Aorta (tissue), 5 donors: ENCODE results near the gene VEGFB. TPM values are rescaled to one million over a fixed set of nuclear protein-coding genes. Genes with fewer than 3 reads are reported as not detected.
A peak's percentile ranks its signal among the peaks of the same experiment; 100 is the strongest.

Source experiments
- ATAC-seq: fragments of 200-7000 bp; cut with Tn5 transposase; one replicate; pipeline ENCODE4 v1.9.1; 2022; ENCODE audit warnings: moderate library complexity; ENCODE audit not compliant: low FRiP score
- DNase-seq, 2 donors: peaks; one replicate each; pipeline ENCODE4 v3.0.0-alpha.2; 2020
- H3K27ac ChIP-seq, 2 donors: one replicate each; pipeline ENCODE4 v1.5.1; 2013; ENCODE audit warnings: low read length in 2 of 2, mild to moderate bottlenecking in 2 of 2, moderate library complexity in 2 of 2, control low read depth in 1 of 2, inconsistent platforms in 1 of 2, low read depth in 1 of 2
- H3K27me3 ChIP-seq, 2 donors: one replicate each; pipeline ENCODE4 v1.6.1; 2013; ENCODE audit warnings: control low read depth in 1 of 2, low read length in 1 of 2, mild to moderate bottlenecking in 1 of 2, moderate library complexity in 1 of 2; ENCODE audit not compliant: insufficient read depth in 2 of 2, control insufficient read depth in 1 of 2
- H3K36me3 ChIP-seq, 2 donors: one replicate each; pipeline ENCODE4 v1.6.1; 2013; ENCODE audit warnings: control low read depth in 1 of 2, low read length in 1 of 2, mild to moderate bottlenecking in 1 of 2; ENCODE audit not compliant: insufficient read depth in 2 of 2, control insufficient read depth in 1 of 2
- H3K4me1 ChIP-seq, 2 donors: one replicate each; pipeline ENCODE4 v1.6.1; 2013; ENCODE audit warnings: low read length in 2 of 2, control low read depth in 1 of 2, mild to moderate bottlenecking in 1 of 2, moderate library complexity in 1 of 2; ENCODE audit not compliant: insufficient read depth in 2 of 2, control insufficient read depth in 1 of 2
- H3K4me3 ChIP-seq, 2 donors: one replicate each; pipeline ENCODE4 v1.5.1; 2013; ENCODE audit warnings: low read length in 2 of 2, control low read depth in 1 of 2, mild to moderate bottlenecking in 1 of 2
- H3K9me3 ChIP-seq: one replicate; pipeline ENCODE4 v1.6.1; 2013; ENCODE audit warnings: mild to moderate bottlenecking, low read length; ENCODE audit not compliant: control insufficient read depth
- WGBS, 2 donors: extraction: QIAGEN DNeasy Blood & Tissue Kit; methylation state at CpG; one replicate each; pipeline ENCODE4 v1.1.7; 2013; 5-methylcytosine and 5-hydroxymethylcytosine counted together
- intact Hi-C, 2 donors: fragments of 100-400 bp; cut with DNase I; formaldehyde crosslinking; loops; one replicate each; pipeline versions ENCODE4 v1.14.2 to v1.15.0; 2022
- polyA plus RNA-seq, 2 donors: library from polyadenylated mRNA; stranded (reverse); fragments of 200-250 nt; gene quantifications; one replicate each; pipeline ENCODE4 v1.2.3, GENCODE V29; 2013
- total RNA-seq, 2 donors: library from RNA; stranded (reverse); fragmentation: NEBNext Ultra II Directional; extraction: Animal tissue kit (Norgen Biotek cat#: 25700); gene quantifications; one replicate each; pipeline ENCODE4 v1.2.1, GENCODE V29; 2021
- donor health status: healthy with polysubstance abuse.
- donor health status: Bipolar disorder and iron deficiency.
- donor health status: DM: no; HTN: no; CAD: no.
- donor health status: DM: no; HTN: no; CAD: no.
- donor health status: DM: yes; HTN: yes; CAD: no.

The VEGFB gene
- total and polyA plus RNA-seq, 4 donors: 131 to 208 (median 198) TPM

DNA sequence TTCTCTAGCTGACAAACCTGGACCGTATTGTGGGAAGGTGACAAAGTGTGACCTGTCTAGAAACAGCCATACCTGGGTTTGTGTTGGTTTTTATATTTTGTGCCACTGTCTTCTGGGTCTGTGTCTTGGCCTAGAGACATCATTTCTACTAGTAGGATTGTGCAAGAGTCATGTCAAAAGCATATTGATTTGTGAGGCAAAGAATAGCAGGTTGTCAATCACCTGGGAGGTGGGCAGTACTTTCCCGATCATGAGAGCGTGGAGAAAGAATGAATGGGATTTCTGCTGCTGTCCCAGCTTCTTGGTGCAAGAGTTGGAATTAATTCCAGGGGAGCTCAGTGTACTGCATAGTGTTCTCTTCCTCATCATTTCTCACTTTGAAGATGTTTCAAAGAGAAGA, 32.8 kb upstream of the VEGFB start:
- H3K36me3 ChIP-seq: peaks cover 10 to 17% of the 10 kb centered on the region in 2 donors
- ATAC-seq: no peak
- no peaks in the 10 kb centered on the region for H3K9me3 ChIP-seq
- H3K27me3 ChIP-seq: no peaks in the 10 kb centered on the region
- H3K4me3 ChIP-seq: no peak overlapping the region
- no peak overlapping the region for H3K27ac ChIP-seq
- no peaks in the 10 kb centered on the region for H3K4me1 ChIP-seq
- no peak for DNase-seq
- intact Hi-C loops: loop anchor here in 1 of 2 donors (5.0 kb wide), 1 partner anchor 101 kb away; the partner anchor contains the start of gene CATSPERZ
- 70 to 73% methylated on average over 3 of the region's 3 CpGs for WGBS, 2 donors

DNA sequence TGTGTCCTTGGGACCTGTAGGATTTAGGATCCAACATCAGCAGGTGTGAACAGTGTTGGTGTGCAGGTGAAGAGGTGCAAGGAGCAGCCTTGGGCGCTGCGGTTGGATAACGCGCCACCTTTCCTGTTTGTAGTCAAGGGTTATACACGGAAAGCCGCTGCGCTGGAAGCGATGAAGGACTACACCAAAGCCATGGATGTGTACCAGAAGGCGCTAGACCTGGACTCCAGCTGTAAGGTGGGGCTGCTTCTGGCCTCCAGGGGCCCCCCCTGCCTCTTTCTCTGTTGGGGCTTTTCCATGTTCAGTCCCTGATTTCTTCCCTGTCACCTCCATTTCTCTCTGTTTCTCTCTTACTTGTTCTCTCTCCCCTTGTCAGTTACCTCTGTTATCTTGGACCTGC, 31.4 kb upstream of the VEGFB start:
- Histone ChIP-seq H3K36me3 (peaks cover 8 to 10% of the 10 kb centered on the region in 2 donors), H3K27me3 (no peaks in the 10 kb centered on the region), H3K4me3 (no peak overlapping the region), H3K9me3 (no peaks in the 10 kb centered on the region), H3K27ac (no peak overlapping the region), H3K4me1 (no peaks in the 10 kb centered on the region)
- ATAC-seq: no peak
- no peak for DNase-seq
- WGBS, 2 donors: 95 to 99% methylated on average over 7 to 9 of the region's 9 CpGs
- intact Hi-C loops: loop anchor here in 1 of 2 donors (5.0 kb wide), 1 partner anchor 99 kb away; the partner anchor contains the start of gene CATSPERZ

DNA sequence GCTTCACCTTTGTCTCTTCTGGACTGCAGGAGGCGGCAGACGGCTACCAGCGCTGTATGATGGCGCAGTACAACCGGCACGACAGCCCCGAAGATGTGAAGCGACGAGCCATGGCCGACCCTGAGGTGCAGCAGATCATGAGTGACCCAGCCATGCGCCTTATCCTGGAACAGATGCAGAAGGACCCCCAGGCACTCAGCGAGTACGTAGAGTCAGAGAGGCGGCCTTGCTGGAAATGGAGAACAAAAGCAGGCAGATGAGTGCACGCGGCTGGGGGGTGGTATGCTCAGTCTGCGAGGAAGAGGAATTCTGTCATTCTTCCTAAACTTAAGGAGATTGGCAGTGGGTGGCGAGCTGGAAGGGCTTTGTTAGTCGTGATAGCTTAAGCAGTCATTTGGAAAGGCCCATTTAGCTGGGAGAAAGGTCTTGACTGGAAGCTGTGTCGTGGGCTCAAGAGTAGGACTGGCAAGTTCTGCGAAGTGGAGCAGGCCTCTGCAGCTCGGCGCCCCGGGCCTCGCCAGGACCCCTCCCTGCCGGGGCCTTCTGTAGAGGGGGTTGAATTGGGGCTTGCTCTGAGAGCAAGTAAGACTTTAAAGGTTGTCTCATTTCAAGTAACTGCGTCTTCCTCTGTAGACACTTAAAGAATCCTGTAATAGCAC, 30.8 kb upstream of the VEGFB start:
- H3K27ac ChIP-seq: no peak overlapping the region
- peaks cover 4 to 8% of the 10 kb centered on the region in 2 donors for H3K36me3 ChIP-seq
- no peaks in the 10 kb centered on the region for H3K4me1 ChIP-seq
- no peaks in the 10 kb centered on the region for H3K27me3 ChIP-seq
- H3K4me3 ChIP-seq: no peak overlapping the region
- 89 to 91% methylated on average over 27 of the region's 27 CpGs for WGBS, 2 donors
- intact Hi-C loops: loop anchor here (2.0 to 5.0 kb wide), 2 partner anchors 97 to 99 kb away; partner anchors contain the start of gene CATSPERZ (in 2 of the 2)
- ATAC-seq: no peak
- H3K9me3 ChIP-seq: no peaks in the 10 kb centered on the region
- DNase-seq: no peak

DNA sequence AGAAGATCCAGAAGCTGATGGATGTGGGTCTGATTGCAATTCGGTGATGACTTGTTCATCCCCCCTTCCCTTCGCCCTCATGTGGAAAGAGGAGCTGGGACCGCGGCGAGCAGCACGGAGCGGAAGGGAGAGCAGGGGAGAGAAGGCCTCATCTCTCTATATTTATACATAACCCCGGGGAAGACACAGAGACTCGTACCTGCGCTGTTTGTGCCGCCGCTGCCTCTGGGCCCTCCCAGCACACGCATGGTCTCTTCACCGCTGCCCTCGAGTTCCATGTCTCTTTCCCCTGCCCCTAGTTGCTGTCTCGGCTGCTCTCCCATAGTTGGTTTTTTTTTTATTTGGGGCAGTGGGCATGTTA, 30.3 kb upstream of the VEGFB start:
- Histone ChIP-seq H3K36me3 (peaks cover 4 to 8% of the 10 kb centered on the region in 2 donors), H3K9me3 (no peaks in the 10 kb centered on the region), H3K27ac (no peak overlapping the region), H3K27me3 (no peaks in the 10 kb centered on the region), H3K4me3 (no peak overlapping the region), H3K4me1 (no peaks in the 10 kb centered on the region)
- intact Hi-C loops: loop anchor here (2.0 to 5.0 kb wide), 2 partner anchors 97 to 98 kb away; partner anchors contain the start of gene CATSPERZ (in 2 of the 2)
- WGBS, 2 donors: 79 to 85% methylated on average over 15 to 16 of the region's 16 CpGs
- ATAC-seq (no peak), DNase-seq (no peak)

GRCh38 chr11:64204464-64204989, 29.9 kb upstream of the VEGFB start:
- peak; percentile 92 to 94 for DNase-seq
- no peaks in the 10 kb centered on the region for H3K4me1 ChIP-seq
- intact Hi-C loops: loop anchor here (2.0 to 5.0 kb wide), 2 partner anchors 96 to 98 kb away; partner anchors contain the start of gene CATSPERZ (in 2 of the 2)

DNA sequence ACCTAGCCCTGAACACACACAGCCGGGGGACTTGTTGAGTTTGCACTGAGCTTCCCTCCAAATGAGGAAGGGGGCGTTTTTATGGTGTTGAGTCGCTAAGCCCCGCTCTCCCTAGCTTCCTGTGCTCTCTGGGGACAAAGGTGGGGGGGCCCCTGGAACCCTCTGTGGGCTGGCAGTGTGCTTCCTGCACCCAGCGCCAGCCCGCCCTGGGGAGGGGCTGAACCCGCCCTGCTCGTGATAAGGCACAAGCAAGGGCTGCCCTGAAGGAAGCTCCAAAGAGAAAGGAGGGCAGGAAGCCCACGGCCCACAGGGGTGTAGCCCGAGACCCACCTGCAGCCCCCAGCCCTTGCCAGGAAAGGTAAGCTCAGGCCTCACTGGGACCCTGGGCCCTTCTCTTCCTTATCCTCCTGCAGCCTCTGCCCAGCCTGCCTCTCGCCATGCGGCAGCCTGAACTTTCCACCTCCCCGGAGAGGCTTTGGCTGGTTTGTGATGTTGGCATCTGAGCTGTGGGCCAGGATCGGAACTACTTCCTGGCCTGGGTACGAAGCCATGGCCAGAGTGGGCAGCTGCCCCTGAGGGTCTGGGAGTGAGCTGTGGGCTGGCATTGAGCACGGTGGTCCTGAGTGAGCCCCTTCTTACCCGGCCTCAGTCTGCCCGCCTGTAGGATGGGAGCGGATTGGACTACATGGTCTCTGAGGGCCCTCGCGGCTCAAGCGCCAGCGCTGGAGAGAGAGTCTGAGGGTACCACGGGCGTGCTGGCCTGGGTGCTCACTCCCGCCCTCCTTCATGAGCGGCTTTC, 27.7 kb upstream of the VEGFB start, which contains the start of gene FERMT3:
FERMT3 (plus strand) TSS at position 265 of the 799 bp plus-strand sequence. CDS start 644 bp downstream, outside the sequence.
- Histone ChIP-seq H3K9me3 (no peaks in the 10 kb centered on the region), H3K27ac (peak within 1 kb of the TSS in 1 of 2 donors; percentile 3), H3K4me1 (no peaks in the 10 kb centered on the region), H3K36me3 (peaks cover 0 to 7% of the 10 kb centered on the region in 2 donors), H3K27me3 (no peaks in the 10 kb centered on the region), H3K4me3 (no peak within 1 kb of the TSS)
- intact Hi-C loops: no loop called here
- 71 to 77% methylated on average over 26 to 27 of the region's 27 CpGs for WGBS, 2 donors
- ATAC-seq: peak; percentile 27
- peak in 1 of 2 donors; percentile 88 for DNase-seq

More at GRCh38 chr11:64204464-64204989, 29.9 kb upstream of the VEGFB start:
- Histone ChIP-seq H3K27ac (no peak overlapping the region), H3K36me3 (peaks cover 4 to 8% of the 10 kb centered on the region in 2 donors), H3K4me3 (no peak overlapping the region), H3K27me3 (no peaks in the 10 kb centered on the region), H3K9me3 (no peaks in the 10 kb centered on the region)
- ATAC-seq: peak; percentile 74
- 35 to 37% methylated on average over 7 of the region's 7 CpGs for WGBS, 2 donors

GRCh38 chr11:64207256-64208085, 26.9 kb upstream of the VEGFB start:
- H3K27ac ChIP-seq: no peak overlapping the region
- peak; percentile 40 for ATAC-seq
- intact Hi-C loops: no loop called here
- no peaks in the 10 kb centered on the region for H3K9me3 ChIP-seq
- peak; percentile 86 to 87 for DNase-seq
- H3K4me3 ChIP-seq: no peak overlapping the region
- peaks cover 0 to 7% of the 10 kb centered on the region in 2 donors for H3K36me3 ChIP-seq
- no peaks in the 10 kb centered on the region for H3K4me1 ChIP-seq
- WGBS, 2 donors: 63 to 65% methylated on average over 26 to 30 of the region's 30 CpGs
- H3K27me3 ChIP-seq: no peaks in the 10 kb centered on the region
